ENCODE data around the gene KLHL41. TPM values are rescaled to one million over a fixed set of nuclear protein-coding genes. Genes with fewer than 3 reads are reported as not detected.

Gene KLHL41
- total and polyA plus RNA-seq, 2 of the 13 experiments (the other 11 are each of a cell fraction or from before 2014, with no cell fraction given): 0.07 to 0.31 TPM

DNA sequence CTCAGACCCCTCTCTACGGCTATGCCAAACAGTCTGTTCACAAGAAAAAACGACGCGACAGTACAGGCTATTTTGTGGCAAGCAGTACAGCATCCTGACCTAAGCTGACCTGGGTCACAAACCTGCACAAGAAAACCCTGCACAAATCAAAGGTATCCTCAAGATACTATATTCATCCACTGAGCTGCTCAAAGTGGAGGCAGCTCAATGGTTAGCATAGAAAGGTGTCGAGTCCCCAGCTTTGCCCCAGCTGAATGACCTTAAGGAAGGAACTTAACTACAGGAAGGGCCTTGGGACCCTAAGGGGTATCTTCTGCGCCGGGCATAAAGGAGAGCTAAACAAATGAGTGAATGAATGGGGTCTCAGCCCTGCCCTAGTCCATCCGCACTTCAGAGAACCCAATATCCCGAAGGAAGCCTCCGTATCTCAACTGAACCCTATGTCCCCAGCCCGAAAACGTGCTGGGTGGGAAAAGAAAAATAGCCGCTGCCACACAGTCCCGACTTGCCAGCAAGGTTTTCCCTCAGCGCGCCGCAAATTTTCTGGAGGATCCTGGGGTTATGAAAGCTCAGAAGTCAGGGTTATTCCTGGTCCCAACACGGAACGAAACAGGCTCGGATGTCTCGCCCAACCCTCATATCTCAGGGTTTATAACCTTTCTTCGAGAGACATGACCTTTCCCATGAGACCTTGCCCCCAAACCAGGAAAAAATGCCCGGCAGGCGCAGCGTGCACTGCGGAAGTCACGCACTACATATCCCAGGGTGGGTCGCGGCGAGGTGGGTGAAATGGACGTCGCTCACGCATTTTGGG is 63.9 kb downstream of the KLHL41 start, which contains the start of gene FASTKD1 (continued):
- TF ChIP-seq, protein P1, sequence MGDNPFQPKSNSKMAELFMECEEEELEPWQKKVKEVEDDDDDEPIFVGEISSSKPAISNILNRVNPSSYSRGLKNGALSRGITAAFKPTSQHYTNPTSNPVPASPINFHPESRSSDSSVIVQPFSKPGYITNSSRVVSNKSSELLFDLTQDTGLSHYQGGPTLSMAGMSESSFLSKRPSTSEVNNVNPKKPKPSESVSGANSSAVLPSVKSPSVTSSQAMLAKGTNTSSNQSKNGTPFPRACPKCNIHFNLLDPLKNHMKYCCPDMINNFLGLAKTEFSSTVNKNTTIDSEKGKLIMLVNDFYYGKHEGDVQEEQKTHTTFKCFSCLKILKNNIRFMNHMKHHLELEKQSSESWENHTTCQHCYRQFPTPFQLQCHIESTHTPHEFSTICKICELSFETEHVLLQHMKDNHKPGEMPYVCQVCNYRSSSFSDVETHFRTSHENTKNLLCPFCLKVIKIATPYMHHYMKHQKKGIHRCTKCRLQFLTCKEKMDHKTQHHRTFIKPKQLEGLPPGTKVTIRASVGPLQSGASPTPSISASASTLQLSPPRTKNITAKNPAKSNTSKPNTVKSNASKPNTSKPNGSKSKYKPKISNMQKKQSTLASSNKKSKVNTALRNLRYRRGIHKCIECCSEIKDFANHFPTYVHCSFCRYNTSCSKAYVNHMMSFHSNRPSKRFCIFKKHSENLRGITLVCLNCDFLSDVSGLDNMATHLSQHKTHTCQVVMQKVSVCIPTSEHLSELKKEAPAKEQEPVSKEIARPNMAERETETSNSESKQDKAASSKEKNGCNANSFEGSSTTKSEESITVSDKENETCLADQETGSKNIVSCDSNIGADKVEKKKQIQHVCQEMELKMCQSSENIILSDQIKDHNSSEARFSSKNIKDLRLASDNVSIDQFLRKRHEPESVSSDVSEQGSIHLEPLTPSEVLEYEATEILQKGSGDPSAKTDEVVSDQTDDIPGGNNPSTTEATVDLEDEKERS (CRISPR knock-in tag; IDR thresholded peaks at IDR 0.05): peak; percentile 93
- TF ChIP-seq IKZF1 (IDR thresholded peaks at IDR 0.05) (no peak), BRCA1 (CRISPR knock-in tag; IDR thresholded peaks at IDR 0.05) (0 out of 2 replicates have a peak, but pooled peaks have one; percentile 83), ZNF367 (CRISPR knock-in tag; IDR thresholded peaks at IDR 0.05; ENCODE audit: borderline replicate concordance) (0 out of 2 replicates have a peak, but pooled peaks have one; percentile 54), ZNF335 (CRISPR knock-in tag; IDR thresholded peaks at IDR 0.05) (peak; percentile 95), KAT8 (CRISPR knock-in tag; IDR thresholded peaks at IDR 0.05) (peak; percentile 97), ZFP37 (CRISPR knock-in tag; IDR thresholded peaks at IDR 0.05; ENCODE audit: borderline replicate concordance) (peak; percentile 81; the same call in 1 of the 2 replicates), MEIS1 (CRISPR knock-in tag; IDR thresholded peaks at IDR 0.05; ENCODE audit: borderline replicate concordance) (no peak; the same call in 1 of the 2 replicates), ZBTB3 (CRISPR knock-in tag; IDR thresholded peaks at IDR 0.05; ENCODE audit: borderline replicate concordance, low read depth) (0 out of 2 replicates have a peak, but pooled peaks have one; percentile 26), ZNF264 (CRISPR knock-in tag; IDR thresholded peaks at IDR 0.05) (peak; percentile 91; the same call in 1 of the 2 replicates), NFIC (IDR thresholded peaks at IDR 0.05; ENCODE audit: low read length) (peak; percentile 78), ARNTL (CRISPR knock-in tag; IDR thresholded peaks at IDR 0.05) (peak; percentile 68; the same call in 1 of the 2 replicates), MED1 (CRISPR knock-in tag; IDR thresholded peaks at IDR 0.05) (peak; percentile 85)
- TF ChIP-seq, protein P2, sequence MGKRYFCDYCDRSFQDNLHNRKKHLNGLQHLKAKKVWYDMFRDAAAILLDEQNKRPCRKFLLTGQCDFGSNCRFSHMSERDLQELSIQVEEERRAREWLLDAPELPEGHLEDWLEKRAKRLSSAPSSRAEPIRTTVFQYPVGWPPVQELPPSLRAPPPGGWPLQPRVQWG (CRISPR knock-in tag; IDR thresholded peaks at IDR 0.05; ENCODE audit: borderline replicate concordance, low read depth): no peak
- TF ChIP-seq, protein P3, sequence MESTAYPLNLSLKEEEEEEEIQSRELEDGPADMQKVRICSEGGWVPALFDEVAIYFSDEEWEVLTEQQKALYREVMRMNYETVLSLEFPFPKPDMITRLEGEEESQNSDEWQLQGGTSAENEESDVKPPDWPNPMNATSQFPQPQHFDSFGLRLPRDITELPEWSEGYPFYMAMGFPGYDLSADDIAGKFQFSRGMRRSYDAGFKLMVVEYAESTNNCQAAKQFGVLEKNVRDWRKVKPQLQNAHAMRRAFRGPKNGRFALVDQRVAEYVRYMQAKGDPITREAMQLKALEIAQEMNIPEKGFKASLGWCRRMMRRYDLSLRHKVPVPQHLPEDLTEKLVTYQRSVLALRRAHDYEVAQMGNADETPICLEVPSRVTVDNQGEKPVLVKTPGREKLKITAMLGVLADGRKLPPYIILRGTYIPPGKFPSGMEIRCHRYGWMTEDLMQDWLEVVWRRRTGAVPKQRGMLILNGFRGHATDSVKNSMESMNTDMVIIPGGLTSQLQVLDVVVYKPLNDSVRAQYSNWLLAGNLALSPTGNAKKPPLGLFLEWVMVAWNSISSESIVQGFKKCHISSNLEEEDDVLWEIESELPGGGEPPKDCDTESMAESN (CRISPR knock-in tag; conservative IDR thresholded peaks at IDR 0.05): peak; percentile 95
- TF ChIP-seq, protein P4, sequence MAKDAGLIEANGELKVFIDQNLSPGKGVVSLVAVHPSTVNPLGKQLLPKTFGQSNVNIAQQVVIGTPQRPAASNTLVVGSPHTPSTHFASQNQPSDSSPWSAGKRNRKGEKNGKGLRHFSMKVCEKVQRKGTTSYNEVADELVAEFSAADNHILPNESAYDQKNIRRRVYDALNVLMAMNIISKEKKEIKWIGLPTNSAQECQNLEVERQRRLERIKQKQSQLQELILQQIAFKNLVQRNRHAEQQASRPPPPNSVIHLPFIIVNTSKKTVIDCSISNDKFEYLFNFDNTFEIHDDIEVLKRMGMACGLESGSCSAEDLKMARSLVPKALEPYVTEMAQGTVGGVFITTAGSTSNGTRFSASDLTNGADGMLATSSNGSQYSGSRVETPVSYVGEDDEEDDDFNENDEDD (CRISPR knock-in tag; IDR thresholded peaks at IDR 0.05; ENCODE audit: borderline replicate concordance): peak; percentile 68; the same call in 1 of the 2 replicates
- TF ChIP-seq, protein P5, sequence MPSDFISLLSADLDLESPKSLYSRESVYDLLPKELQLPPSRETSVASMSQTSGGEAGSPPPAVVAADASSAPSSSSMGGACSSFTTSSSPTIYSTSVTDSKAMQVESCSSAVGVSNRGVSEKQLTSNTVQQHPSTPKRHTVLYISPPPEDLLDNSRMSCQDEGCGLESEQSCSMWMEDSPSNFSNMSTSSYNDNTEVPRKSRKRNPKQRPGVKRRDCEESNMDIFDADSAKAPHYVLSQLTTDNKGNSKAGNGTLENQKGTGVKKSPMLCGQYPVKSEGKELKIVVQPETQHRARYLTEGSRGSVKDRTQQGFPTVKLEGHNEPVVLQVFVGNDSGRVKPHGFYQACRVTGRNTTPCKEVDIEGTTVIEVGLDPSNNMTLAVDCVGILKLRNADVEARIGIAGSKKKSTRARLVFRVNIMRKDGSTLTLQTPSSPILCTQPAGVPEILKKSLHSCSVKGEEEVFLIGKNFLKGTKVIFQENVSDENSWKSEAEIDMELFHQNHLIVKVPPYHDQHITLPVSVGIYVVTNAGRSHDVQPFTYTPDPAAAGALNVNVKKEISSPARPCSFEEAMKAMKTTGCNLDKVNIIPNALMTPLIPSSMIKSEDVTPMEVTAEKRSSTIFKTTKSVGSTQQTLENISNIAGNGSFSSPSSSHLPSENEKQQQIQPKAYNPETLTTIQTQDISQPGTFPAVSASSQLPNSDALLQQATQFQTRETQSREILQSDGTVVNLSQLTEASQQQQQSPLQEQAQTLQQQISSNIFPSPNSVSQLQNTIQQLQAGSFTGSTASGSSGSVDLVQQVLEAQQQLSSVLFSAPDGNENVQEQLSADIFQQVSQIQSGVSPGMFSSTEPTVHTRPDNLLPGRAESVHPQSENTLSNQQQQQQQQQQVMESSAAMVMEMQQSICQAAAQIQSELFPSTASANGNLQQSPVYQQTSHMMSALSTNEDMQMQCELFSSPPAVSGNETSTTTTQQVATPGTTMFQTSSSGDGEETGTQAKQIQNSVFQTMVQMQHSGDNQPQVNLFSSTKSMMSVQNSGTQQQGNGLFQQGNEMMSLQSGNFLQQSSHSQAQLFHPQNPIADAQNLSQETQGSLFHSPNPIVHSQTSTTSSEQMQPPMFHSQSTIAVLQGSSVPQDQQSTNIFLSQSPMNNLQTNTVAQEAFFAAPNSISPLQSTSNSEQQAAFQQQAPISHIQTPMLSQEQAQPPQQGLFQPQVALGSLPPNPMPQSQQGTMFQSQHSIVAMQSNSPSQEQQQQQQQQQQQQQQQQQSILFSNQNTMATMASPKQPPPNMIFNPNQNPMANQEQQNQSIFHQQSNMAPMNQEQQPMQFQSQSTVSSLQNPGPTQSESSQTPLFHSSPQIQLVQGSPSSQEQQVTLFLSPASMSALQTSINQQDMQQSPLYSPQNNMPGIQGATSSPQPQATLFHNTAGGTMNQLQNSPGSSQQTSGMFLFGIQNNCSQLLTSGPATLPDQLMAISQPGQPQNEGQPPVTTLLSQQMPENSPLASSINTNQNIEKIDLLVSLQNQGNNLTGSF (CRISPR knock-in tag; IDR thresholded peaks at IDR 0.05): peak; percentile 50; the same call in 1 of the 2 replicates

Measured in HepG2 (cell line).